Endothelial cell of umbilical vein (primary cell): Measurements from ENCODE around the gene TEKTIP1. TPM values are rescaled to one million over a fixed set of nuclear protein-coding genes. Genes with fewer than 3 reads are reported as not detected.

Experiments used
- BruUV-seq: library from RNA; stranded (reverse); fragments of 400-500 nt; replicated peaks from 2 replicates; lab custom pipeline; 2021; lab: Mats Ljungman, UMichigan
- CTCF ChIA-PET: fragments of 300-600, 350-600 bp; sonication (Branson Sonifier 250); formaldehyde crosslinking; loops from one replicate; lab custom pipeline; 2021; ENCODE audit warnings: antibody characterized with exemption, inconsistent platforms; lab: Charles Lee
- POLR2A ChIA-PET: fragments of 300-600, 350-600 bp; sonication (Branson Sonifier 250); formaldehyde crosslinking; loops from one replicate; lab custom pipeline; 2021; ENCODE audit warnings: antibody characterized with exemption, inconsistent platforms; lab: Charles Lee
- DNase-seq: peaks from one replicate; pipeline ENCODE4 v3.0.0-alpha.2; 2011; ENCODE audit warnings: low read depth, low spot score
- FAIRE-seq: peaks from 2 replicates; lab custom pipeline; 2011; peaks lifted over from hg19 to GRCh38; lab: Jason Lieb, UNC
- H2AFZ ChIP-seq: 2 replicates; pipeline ENCODE4 v1.6.0; 2012; ENCODE audit warnings: low read depth, low read length, control low read depth, inconsistent platforms
- H3K27ac ChIP-seq: 2 replicates; pipeline ENCODE4 v1.5.1; 2011; ENCODE audit warnings: low read depth, mild to moderate bottlenecking, control low read depth, low read length, moderate library complexity; ENCODE audit not compliant: insufficient read depth
- H3K27me3 ChIP-seq, 2 experiments: 2 replicates each; pipeline versions ENCODE4 v1.6.0 to v1.6.1; 2011; ENCODE audit warnings: low read length in 2 of 2, mixed read lengths in 1 of 2; ENCODE audit not compliant: control insufficient read depth in 2 of 2, insufficient read depth in 2 of 2
- H3K36me3 ChIP-seq, 2 experiments: 2 replicates in 1 of 2; 3 replicates in 1 of 2; pipeline ENCODE4 v1.5.1; 2011; ENCODE audit warnings: low read length in 2 of 2, mild to moderate bottlenecking in 1 of 2, moderate library complexity in 1 of 2; ENCODE audit not compliant: control insufficient read depth in 2 of 2, insufficient read depth in 2 of 2; ENCODE audit errors: extremely low read depth in 1 of 2
- H3K4me1 ChIP-seq: 3 replicates; pipeline ENCODE4 v1.5.1; 2011; ENCODE audit warnings: mild to moderate bottlenecking, low read length; ENCODE audit not compliant: control insufficient read depth, insufficient read depth; ENCODE audit errors: extremely low read depth
- H3K4me2 ChIP-seq: 2 replicates; pipeline ENCODE4 v1.6.1; 2011; ENCODE audit warnings: low read length, control low read depth, mixed read lengths; ENCODE audit not compliant: insufficient read depth
- H3K4me3 ChIP-seq, 3 experiments: fragments of 200-600 bp in 1 of 3; sonication (generic), shearing (Covaris generic) in 1 of 3; replicated peaks in 1 of 3; 2 replicates each; pipeline ENCODE4 v1.5.1; 2011 to 2016; ENCODE audit warnings: control low read depth in 3 of 3, low read length in 3 of 3, mild to moderate bottlenecking in 2 of 3, inconsistent platforms in 1 of 3, low read depth in 1 of 3, moderate library complexity in 1 of 3; ENCODE audit not compliant: insufficient read depth in 1 of 3
- H3K79me2 ChIP-seq: 2 replicates; pipeline ENCODE4 v1.6.0; 2012; ENCODE audit warnings: low read length, inconsistent platforms; ENCODE audit not compliant: control insufficient read depth, insufficient read depth
- H3K9ac ChIP-seq: replicated peaks from 2 replicates; pipeline ENCODE3; 2011; ENCODE audit warnings: low read length, control low read depth; ENCODE audit not compliant: insufficient read depth; ENCODE audit errors: extremely low read depth
- H3K9me1 ChIP-seq: replicated peaks from 3 replicates; pipeline ENCODE4 v1.6.0; 2011; ENCODE audit warnings: mild to moderate bottlenecking, low read length; ENCODE audit not compliant: control insufficient read depth, insufficient read depth; ENCODE audit errors: extremely low read depth
- H3K9me3 ChIP-seq: replicated peaks from 2 replicates; pipeline ENCODE4 v1.5.1; 2012; ENCODE audit warnings: low read length, inconsistent platforms; ENCODE audit not compliant: control insufficient read depth, insufficient read depth
- H4K20me1 ChIP-seq: replicated peaks from 2 replicates; pipeline ENCODE3; 2011; ENCODE audit warnings: mild to moderate bottlenecking, low read length; ENCODE audit not compliant: control insufficient read depth, insufficient read depth; ENCODE audit errors: extremely low read depth
- EZH2 ChIP-seq: IDR thresholded peaks from 2 replicates; pipeline ENCODE4 v1.6.1; 2012; ENCODE audit warnings: borderline replicate concordance, low read depth, mild to moderate bottlenecking, moderate library complexity, low read length, inconsistent platforms; ENCODE audit not compliant: severe bottlenecking
- FOS ChIP-seq: IDR thresholded peaks from 2 replicates; pipeline ENCODE4 v1.6.1; 2011; ENCODE audit warnings: mild to moderate bottlenecking, low read length, moderate library complexity, borderline replicate concordance; ENCODE audit not compliant: insufficient read depth
- MYC ChIP-seq: IDR thresholded peaks from one replicate; pipeline ENCODE4 v1.6.1; 2011; ENCODE audit warnings: mild to moderate bottlenecking, low read depth, low read length
- POLR2A ChIP-seq: IDR thresholded peaks from 2 replicates; pipeline ENCODE4 v1.6.1; 2012; ENCODE audit warnings: low read depth, mild to moderate bottlenecking, control low read depth, low read length
- POLR2AphosphoS5 ChIP-seq: IDR thresholded peaks from 2 replicates; pipeline ENCODE4 v1.6.1; 2012; ENCODE audit warnings: low read depth, mild to moderate bottlenecking, control low read depth, low read length, moderate library complexity; ENCODE audit not compliant: insufficient read depth
- dilution Hi-C: fragments of 300-500 bp; cut with MboI; formaldehyde crosslinking; loops from one replicate; pipeline ENCODE4 v1.15.0; 2019; ENCODE audit warnings: low sequenced_read_pairs; ENCODE audit not compliant: extremely low pct_ligation_motif_present
- intact Hi-C: fragments of 100-400 bp; cut with micrococcal nuclease; formaldehyde crosslinking; loops from one replicate; pipeline ENCODE4 v1.10.0; 2022
- polyA plus RNA-seq, 4 experiments: library from polyadenylated mRNA; depleted of rRNA in 3 of 4; stranded (reverse) in 3 of 4; unstranded in 1 of 4; fragments of >200 nt; gene quantifications; 2 replicates each; pipeline versions ENCODE4 v1.2.1 to v1.2.3, GENCODE V29; 2011 to 2012; ENCODE audit warnings: missing spikeins in 1 of 4
- total RNA-seq: library from RNA; stranded (reverse); gene quantifications from 2 replicates; pipeline ENCODE4 v1.2.3, GENCODE V29; 2021
- TF ChIP-seq, protein P1 (sequence below), 2 donors: IDR thresholded peaks; 1 replicate in 1 of 2; 2 replicates in 1 of 2; pipeline ENCODE4 v1.5.1; 2011; ENCODE audit warnings: low read length in 2 of 2, mild to moderate bottlenecking in 2 of 2, moderate library complexity in 2 of 2, control low read depth in 1 of 2, inconsistent platforms in 1 of 2, low read depth in 1 of 2; ENCODE audit not compliant: insufficient read depth in 1 of 2; ENCODE audit errors: extremely low read depth in 1 of 2

The TEKTIP1 gene
- total and polyA plus RNA-seq, 2 donors (not counting 3 experiments of a cell fraction or from before 2014, with no cell fraction given) = 0.73 TPM; not detected in 1

DNA sequence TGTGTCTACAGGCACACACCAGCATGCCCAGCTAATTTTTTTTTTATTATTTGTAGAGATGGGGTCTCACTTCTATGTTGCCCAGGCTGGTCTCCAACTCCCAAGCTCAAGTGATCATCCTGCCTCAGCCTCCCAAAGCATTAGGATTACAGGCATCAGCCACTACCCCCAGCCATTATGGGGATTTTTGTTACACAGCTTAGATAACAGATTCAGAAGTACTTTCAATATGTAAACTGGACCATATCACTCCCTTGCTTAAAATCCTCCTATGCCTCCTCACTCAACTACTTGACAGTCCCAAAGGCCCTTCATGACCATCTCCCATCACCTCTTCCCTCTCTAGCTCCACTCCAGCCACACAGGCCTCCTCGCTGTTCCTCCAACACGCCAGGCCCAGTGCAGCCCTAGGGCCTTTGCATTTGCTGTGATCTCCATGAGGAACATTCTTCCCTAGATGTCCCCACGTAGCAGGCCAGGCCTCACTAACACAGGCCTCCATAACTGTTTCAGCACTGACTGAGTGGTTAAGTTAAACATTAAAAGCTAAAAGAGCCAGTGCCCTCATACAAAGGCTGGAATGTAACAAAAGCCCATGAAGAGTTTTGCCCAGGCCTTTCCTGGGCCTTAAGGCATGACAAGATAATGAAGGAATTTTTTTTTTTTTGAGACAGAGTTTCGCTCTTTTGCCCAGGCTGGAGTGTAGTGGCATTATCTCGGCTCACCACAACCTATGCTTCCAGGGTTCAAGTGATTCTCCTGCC is 41.0 kb upstream of the TEKTIP1 start:
- H3K4me2 ChIP-seq = no peak overlapping the region

More for the DNA sequence above, 41.0 kb upstream of the TEKTIP1 start:
- H4K20me1 ChIP-seq = no peaks in the 10 kb centered on the region
- BruUV-seq = no TSS peak
- ChIA-PET POLR2A (no interaction called here), CTCF (interaction anchor here (1.3 kb wide), 1 partner anchor 13 kb away, joined by 5 read pairs; no protein-coding TSS in a partner anchor)
- H3K4me1 ChIP-seq = peaks cover 5% of the 10 kb centered on the region
- H3K27me3 ChIP-seq = no peaks in the 10 kb centered on the region
- H3K36me3 ChIP-seq = peaks cover 0 to 13% of the 10 kb centered on the region in 2 experiments
- intact Hi-C loops (no loop called here), dilution Hi-C loops (no loop called here)
- H3K79me2 ChIP-seq = peaks cover 28% of the 10 kb centered on the region
- no peak overlapping the region for H3K4me3 ChIP-seq
- FAIRE-seq (no peak), DNase-seq (no peak)
- H2AFZ ChIP-seq = no peak overlapping the region
- no peak overlapping the region for H3K9ac ChIP-seq
- H3K9me3 ChIP-seq = no peaks in the 10 kb centered on the region
- TF ChIP-seq MYC (no peak), FOS (no peak), POLR2A (no peak), POLR2AphosphoS5 (no peak), EZH2 (no peak)
- TF ChIP-seq, protein P1, sequence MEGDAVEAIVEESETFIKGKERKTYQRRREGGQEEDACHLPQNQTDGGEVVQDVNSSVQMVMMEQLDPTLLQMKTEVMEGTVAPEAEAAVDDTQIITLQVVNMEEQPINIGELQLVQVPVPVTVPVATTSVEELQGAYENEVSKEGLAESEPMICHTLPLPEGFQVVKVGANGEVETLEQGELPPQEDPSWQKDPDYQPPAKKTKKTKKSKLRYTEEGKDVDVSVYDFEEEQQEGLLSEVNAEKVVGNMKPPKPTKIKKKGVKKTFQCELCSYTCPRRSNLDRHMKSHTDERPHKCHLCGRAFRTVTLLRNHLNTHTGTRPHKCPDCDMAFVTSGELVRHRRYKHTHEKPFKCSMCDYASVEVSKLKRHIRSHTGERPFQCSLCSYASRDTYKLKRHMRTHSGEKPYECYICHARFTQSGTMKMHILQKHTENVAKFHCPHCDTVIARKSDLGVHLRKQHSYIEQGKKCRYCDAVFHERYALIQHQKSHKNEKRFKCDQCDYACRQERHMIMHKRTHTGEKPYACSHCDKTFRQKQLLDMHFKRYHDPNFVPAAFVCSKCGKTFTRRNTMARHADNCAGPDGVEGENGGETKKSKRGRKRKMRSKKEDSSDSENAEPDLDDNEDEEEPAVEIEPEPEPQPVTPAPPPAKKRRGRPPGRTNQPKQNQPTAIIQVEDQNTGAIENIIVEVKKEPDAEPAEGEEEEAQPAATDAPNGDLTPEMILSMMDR (IDR thresholded peaks at IDR 0.05; ENCODE audit: extremely low read depth in 1 of 2, insufficient read depth in 1 of 2, low read depth in 1 of 2, low read length in 2 of 2) = no peak
- H3K27ac ChIP-seq = no peak overlapping the region
- no peaks in the 10 kb centered on the region for H3K9me1 ChIP-seq
